ENCODE measurements around the gene AKR7A3. TPM values are rescaled to one million over a fixed set of nuclear protein-coding genes. Genes with fewer than 3 reads are reported as not detected.

The AKR7A3 gene
- total and polyA plus RNA-seq, 3 donors from 2014 or later, result 2.3 to 6.5 (median 6.2) TPM

- Histone ChIP-seq H3K4me1 (peaks cover 30% of the 10 kb centered on the region), H3K36me3 (ENCODE audit: low read depth, missing control alignments) (no peaks in the 10 kb centered on the region), H3K27me3 (no peaks in the 10 kb centered on the region), H3K4me3 (no peak overlapping the region), H3K9me3 (no peaks in the 10 kb centered on the region), H3K27ac (no peak overlapping the region)
- intact Hi-C loops (cut with DNase I; ENCODE audit: low total_unique reads), result no loop called here
- DNase-seq, result no peak
- WGBS, 2 donors, result 76 to 89% methylated on average over 3 to 4 of the region's 4 CpGs
- no peak for TF ChIP-seq CTCF (IDR thresholded peaks at IDR 0.05)
- TF ChIP-seq POLR2A (IDR thresholded peaks at IDR 0.05), result no peak
These were observed 25.0 kb upstream of the AKR7A3 start for GRCh38 chr1:19313636-19313959.

GRCh38 chr1:19312782-19313635 lies 24.4 kb upstream of the AKR7A3 start:
- TF ChIP-seq POLR2A (IDR thresholded peaks at IDR 0.05), result no peak
- TF ChIP-seq CTCF (IDR thresholded peaks at IDR 0.05), result no peak
- H3K9me3 ChIP-seq, result no peaks in the 10 kb centered on the region
- peak; percentile 45 for DNase-seq
- no peaks in the 10 kb centered on the region for H3K27me3 ChIP-seq
- no peaks in the 10 kb centered on the region for H3K36me3 ChIP-seq (ENCODE audit: low read depth, missing control alignments)
- 34 to 55% methylated on average over 12 to 20 of the region's 20 CpGs for WGBS, 2 donors
- peak overlapping the region; percentile 80 to 91 for H3K27ac ChIP-seq
- intact Hi-C loops (cut with DNase I; ENCODE audit: low total_unique reads), result no loop called here
- peaks cover 30% of the 10 kb centered on the region for H3K4me1 ChIP-seq
- peak overlapping the region; percentile 81 to 97 for H3K4me3 ChIP-seq

- TF ChIP-seq CTCF (IDR thresholded peaks at IDR 0.05) (peak in 2 of 3 experiments; percentile 2 to 23), POLR2A (IDR thresholded peaks at IDR 0.05) (peak; percentile 27)
- H3K4me1 ChIP-seq, result peaks cover 26% of the 10 kb centered on the region
- peak within 1 kb of the TSS; percentile 80 to 91 for H3K27ac ChIP-seq
- intact Hi-C loops (cut with DNase I; ENCODE audit: low total_unique reads), result no loop called here
- WGBS, 2 donors, result 0 to 1% methylated on average over 12 to 50 of the region's 105 CpGs
- no peaks in the 10 kb centered on the region for H3K36me3 ChIP-seq (ENCODE audit: low read depth, missing control alignments)
- H3K4me3 ChIP-seq, result peak within 1 kb of the TSS; percentile 81 to 97
- peak; percentile 94 for DNase-seq
- no peaks in the 10 kb centered on the region for H3K27me3 ChIP-seq
- no peaks in the 10 kb centered on the region for H3K9me3 ChIP-seq
These were observed 23.6 kb upstream of the AKR7A3 start, which contains the start of the genes AKR7A2 and SLC66A1 for GRCh38 chr1:19311931-19312781. Gene AKR7A2 (minus strand): TSS chr1:19312144. CDS start chr1:19312124, 20 bp downstream. Gene SLC66A1 (plus strand): TSS chr1:19312326. CDS start chr1:19317678, 5,352 bp downstream.

- Histone ChIP-seq H3K9me3 (no peaks in the 10 kb centered on the region), H3K4me1 (peaks cover 23% of the 10 kb centered on the region), H3K27me3 (no peaks in the 10 kb centered on the region), H3K4me3 (peak overlapping the region; percentile 81 to 97), H3K36me3 (ENCODE audit: low read depth, missing control alignments) (no peaks in the 10 kb centered on the region), H3K27ac (peak overlapping the region; percentile 24 to 91)
- DNase-seq, result no peak
- 0% methylated on average over 7 to 23 of the region's 29 CpGs for WGBS, 2 donors
- intact Hi-C loops (cut with DNase I; ENCODE audit: low total_unique reads), result no loop called here
- TF ChIP-seq POLR2A (IDR thresholded peaks at IDR 0.05), result no peak
- no peak for TF ChIP-seq CTCF (IDR thresholded peaks at IDR 0.05)
These were observed 22.9 kb upstream of the AKR7A3 start for GRCh38 chr1:19311503-19311930.
